ENCODE data around the gene TSPYL6. TPM values are rescaled to one million over a fixed set of nuclear protein-coding genes. Genes with fewer than 3 reads are reported as not detected.

TSPYL6 gene
- total RNA-seq, 1 donor from 2014 or later, result 0.31 TPM

GRCh38 chr2:54255230-54256090 is 569 bp downstream of the TSPYL6 start:
- no peak for DNase-seq

- no peak for DNase-seq
These were observed 1.8 kb downstream of the TSPYL6 start for GRCh38 chr2:54254180-54254579.

- DNase-seq, result no peak
These were observed 6.4 kb downstream of the TSPYL6 start for GRCh38 chr2:54249629-54250028.

GRCh38 chr2:54247115-54247514 is 8.9 kb downstream of the TSPYL6 start:
- no peak for DNase-seq

GRCh38 chr2:54240515-54241469 is 15.2 kb downstream of the TSPYL6 start:
- DNase-seq, result no peak

DNA sequence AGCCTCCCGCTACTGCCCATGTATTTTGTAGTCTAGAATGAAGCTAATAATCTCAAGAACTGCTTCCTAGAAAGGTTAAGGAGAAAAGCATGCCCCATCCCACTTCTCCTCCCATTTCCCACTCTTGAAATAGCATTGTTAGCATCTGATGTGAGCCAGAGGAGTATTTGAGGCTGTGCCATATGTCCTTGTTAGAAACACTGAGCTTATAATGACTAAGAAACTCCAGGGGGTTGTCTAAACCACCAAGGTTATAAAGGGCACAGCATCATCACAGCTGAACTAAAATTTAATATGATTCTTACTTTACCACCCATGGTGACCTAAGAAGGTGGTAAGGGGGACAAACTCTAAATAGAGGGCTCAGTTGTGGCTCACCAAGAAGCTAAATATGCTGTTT is 16.6 kb downstream of the TSPYL6 start:
- DNase-seq, result no peak

- no peak for DNase-seq
These were observed 18.6 kb downstream of the TSPYL6 start for GRCh38 chr2:54237428-54237827.

- DNase-seq, result no peak
These were observed 22.0 kb downstream of the TSPYL6 start for GRCh38 chr2:54233832-54234649.

GRCh38 chr2:54228945-54229344 is 27.1 kb downstream of the TSPYL6 start:
- no peak for DNase-seq

DNA sequence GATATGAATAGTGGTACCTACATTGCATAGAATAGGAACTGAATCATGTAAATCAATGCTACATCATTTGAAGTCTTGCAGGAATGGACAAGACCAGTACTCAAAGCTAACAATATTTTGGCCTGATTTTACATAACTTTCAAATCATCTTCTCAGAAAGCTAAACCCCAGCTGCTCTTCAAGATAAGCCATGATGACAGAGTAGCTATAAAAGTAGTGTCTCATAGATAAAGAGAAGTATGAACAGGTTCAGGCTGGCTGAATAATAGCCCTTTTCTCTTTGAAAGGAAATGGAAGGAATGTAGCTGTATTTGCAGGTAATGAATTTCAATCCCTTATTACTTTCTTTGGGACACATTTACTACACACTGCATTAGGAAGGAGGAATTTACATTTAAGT is 28.2 kb downstream of the TSPYL6 start:
- no peak for DNase-seq

- no peak for DNase-seq
These were observed 29.8 kb downstream of the TSPYL6 start for GRCh38 chr2:54226260-54226659.

- DNase-seq, result no peak
These were observed 31.0 kb downstream of the TSPYL6 start for GRCh38 chr2:54224997-54225396.

DNA sequence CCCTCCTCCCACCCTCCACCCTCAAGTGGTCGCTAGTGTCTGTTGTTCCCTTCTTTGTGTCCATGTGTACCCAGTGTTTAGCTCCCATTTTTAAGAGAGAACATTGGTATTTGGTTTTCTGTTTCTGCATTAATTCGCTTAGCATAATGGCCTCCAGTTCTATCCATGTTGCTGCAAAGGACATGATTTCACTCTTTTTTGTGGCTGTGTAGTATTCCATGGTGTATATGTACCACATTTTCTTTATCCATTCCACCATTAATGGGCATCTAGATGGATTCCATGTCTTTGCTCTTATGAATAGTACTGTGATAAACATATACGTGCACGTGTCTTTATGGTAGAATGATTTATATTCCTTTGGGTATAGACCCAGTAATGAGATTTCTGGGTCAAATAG is 42.9 kb downstream of the TSPYL6 start:
- DNase-seq, result no peak

- DNase-seq, result no peak
These were observed 43.6 kb downstream of the TSPYL6 start for GRCh38 chr2:54212456-54212855.

DNA sequence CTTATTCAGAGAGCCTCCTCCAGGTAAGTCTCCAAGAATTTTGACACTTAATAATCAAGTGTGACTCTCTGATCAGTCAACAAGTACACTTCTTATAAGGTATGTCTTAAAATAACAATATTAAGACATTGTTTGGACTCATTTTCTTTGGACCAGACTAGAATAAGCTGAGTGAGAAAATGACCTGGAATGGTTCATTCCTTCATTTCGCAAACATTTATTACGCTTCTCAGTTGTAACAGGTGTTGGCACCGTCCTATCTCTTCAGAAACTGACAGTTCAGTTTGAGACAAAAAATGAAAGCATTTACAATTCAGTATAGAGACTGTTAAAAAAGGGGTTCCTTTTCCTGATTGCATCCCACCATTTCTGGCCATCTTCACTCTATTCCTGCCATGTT is 46.6 kb downstream of the TSPYL6 start:
- no peak for DNase-seq

DNA sequence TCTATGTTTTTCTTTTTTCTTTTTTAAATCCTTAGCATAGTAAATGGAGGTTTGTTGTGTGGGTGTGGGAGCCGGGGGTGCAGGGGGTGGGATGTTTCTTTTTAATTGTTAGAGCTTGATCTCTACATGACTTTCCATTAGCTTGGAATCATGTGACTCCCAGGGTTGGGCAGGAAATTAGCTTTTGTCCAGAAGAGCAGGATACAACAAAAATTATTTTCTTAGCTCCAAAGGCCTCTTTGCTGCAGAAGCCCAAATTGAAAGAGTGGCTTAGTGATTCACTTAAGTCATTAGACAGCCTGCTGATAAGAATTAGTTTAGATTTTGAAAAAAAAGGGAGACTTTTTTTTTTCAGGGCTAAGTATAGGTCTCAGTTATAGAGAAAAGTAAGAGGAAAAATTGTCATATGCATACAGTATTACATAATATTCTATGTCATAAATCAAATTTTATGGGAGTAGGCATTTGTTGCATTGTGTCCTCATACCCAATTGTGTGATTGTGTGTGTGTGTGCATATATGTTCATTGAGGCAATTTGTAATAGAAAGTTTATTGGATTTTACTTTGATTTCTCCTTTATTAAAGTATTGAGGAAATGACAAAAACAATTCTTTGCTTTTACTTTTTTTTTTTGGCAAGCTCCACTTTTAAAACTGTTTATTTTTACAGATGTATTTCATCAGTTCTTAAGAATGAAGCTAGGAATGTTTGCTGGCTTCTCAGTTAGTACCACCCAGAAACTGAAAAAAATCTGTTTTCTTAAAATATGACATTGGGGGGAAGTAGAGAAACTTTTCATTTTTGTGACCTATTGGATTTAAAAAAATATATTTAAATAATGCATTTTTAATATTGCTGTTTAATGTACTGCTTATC is 47.4 kb downstream of the TSPYL6 start:
- DNase-seq, result no peak

DNA sequence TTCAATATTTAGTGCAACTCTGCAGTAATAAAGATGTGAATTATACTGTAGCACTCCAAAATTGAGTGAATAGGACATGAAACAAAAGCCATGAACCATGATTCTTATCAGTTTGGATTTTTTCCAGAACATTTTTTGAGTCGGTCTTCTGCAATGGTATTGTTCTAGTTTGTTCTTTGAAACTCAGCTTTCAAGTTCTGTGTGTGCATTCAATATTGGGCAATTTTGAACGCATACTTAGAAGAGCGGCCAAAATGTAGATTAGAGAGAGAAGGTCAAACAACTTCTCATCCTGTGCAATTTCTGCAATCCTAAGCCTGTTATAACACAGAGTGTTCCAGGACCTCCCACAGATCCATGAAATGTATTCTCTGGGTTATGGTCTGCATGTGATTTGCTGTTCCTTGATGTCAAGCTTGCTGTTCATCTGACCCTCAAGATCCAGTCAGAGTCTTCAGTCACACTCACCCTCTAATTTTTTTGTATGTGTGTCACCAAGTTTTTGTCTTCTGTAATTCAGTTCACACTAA is 48.3 kb downstream of the TSPYL6 start:
- no peak for DNase-seq

DNA sequence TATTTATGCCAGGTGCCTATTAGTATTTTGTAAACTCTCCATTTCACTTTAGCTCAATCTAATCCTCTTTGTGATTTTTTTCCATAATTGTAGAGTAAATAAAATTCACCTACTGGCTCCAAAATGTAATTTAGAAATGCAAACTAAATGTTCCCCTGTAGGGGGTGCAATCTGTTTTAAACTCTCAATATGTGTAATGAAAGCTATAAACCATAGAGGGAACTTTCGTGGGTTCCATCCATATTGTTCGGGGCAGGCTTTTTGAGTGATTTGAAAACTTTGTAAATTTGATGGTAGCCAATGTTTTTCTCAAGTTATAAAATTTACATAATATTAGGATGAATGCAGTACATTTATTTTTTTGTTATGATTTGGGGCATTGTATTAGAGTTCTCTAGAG is 49.4 kb downstream of the TSPYL6 start:
- DNase-seq, result no peak

DNA sequence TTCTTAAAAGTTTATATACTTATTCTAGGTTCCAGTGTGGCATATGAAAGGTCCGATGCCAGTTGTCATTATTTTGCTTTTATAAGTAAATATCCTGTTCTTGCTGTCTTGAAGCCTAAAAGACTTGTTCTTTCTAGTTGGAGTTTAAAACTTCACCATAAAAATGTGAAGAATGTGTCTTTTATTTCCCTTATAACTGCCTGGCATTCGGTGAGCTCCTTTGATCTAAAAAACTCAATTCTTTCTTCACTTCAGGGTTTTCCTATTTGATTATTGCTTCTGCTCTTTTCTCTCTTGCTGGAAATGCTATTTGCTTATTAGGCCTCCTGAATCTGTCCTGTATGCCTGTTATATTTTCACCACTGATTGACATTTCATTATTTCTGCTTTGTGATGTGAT is 51.6 kb downstream of the TSPYL6 start:
- no peak for DNase-seq

All from occipital lobe (tissue), 2 donors.